ENCODE data around the gene SLC22A23. TPM values are rescaled to one million over a fixed set of nuclear protein-coding genes. Genes with fewer than 3 reads are reported as not detected.

Gene SLC22A23
- total and polyA plus RNA-seq, 2 of the 4 experiments (the other 2 are of a cell fraction) = 0.72 to 1.6 TPM

DNA sequence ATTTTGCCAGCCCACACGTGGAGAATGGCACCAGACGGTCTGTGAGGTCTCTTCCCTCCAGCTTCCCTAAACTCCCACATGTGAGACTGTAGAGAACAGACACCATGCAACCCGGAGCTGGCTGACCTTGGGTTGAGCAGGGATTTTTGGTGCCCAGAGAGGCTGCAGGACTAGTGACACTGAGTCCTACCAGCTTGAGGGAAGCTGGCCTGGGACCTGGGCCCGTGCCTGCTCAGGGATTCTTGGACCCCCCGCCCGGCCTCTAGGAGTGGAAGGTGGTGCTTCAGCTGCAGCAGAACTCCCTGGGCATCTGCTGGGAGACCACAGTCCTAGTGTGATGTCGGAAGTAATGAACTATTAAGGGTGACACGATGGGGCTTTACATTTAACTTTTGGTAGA, 194.9 kb downstream of the SLC22A23 start:
- no peak overlapping the region for H2AK5ac ChIP-seq (ENCODE audit: low read depth, low read length)
- CTCF ChIA-PET = interaction anchor here (0.6 to 1.1 kb wide), 4 partner anchors 12 to 521 kb away, joined by 3 to 4 read pairs (median 3); no protein-coding TSS in a partner anchor
- TF ChIP-seq FOS (IDR thresholded peaks at IDR 0.05; ENCODE audit: low read depth, low read length) = no peak
- no peak for TF ChIP-seq NFE2L2 (IDR thresholded peaks at IDR 0.05; ENCODE audit: low read depth, low read length)
- no peak for TF ChIP-seq BHLHE40 (IDR thresholded peaks at IDR 0.05; ENCODE audit: low read depth, low read length)
- no peak for TF ChIP-seq MAFK (IDR thresholded peaks at IDR 0.05; ENCODE audit: low read depth, low read length)
- no peak for TF ChIP-seq MXI1 (IDR thresholded peaks at IDR 0.05; ENCODE audit: borderline replicate concordance, low read depth, low read length)
- TF ChIP-seq, protein P1, sequence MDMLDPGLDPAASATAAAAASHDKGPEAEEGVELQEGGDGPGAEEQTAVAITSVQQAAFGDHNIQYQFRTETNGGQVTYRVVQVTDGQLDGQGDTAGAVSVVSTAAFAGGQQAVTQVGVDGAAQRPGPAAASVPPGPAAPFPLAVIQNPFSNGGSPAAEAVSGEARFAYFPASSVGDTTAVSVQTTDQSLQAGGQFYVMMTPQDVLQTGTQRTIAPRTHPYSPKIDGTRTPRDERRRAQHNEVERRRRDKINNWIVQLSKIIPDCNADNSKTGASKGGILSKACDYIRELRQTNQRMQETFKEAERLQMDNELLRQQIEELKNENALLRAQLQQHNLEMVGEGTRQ (IDR thresholded peaks at IDR 0.05; ENCODE audit: low read depth, low read length) = no peak
- no peak for TF ChIP-seq POLR2A (IDR thresholded peaks at IDR 0.05; ENCODE audit: low read depth, low read length)
- no peak for TF ChIP-seq CEBPB (IDR thresholded peaks at IDR 0.05; ENCODE audit: low read depth, low read length)
- TF ChIP-seq, protein P2, sequence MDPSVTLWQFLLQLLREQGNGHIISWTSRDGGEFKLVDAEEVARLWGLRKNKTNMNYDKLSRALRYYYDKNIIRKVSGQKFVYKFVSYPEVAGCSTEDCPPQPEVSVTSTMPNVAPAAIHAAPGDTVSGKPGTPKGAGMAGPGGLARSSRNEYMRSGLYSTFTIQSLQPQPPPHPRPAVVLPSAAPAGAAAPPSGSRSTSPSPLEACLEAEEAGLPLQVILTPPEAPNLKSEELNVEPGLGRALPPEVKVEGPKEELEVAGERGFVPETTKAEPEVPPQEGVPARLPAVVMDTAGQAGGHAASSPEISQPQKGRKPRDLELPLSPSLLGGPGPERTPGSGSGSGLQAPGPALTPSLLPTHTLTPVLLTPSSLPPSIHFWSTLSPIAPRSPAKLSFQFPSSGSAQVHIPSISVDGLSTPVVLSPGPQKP (IDR thresholded peaks at IDR 0.05; ENCODE audit: borderline replicate concordance, low read depth, low read length) = no peak
- no peak for TF ChIP-seq CHD1 (IDR thresholded peaks at IDR 0.05; ENCODE audit: low read depth, low read length)
- no peak for TF ChIP-seq RAD21 (IDR thresholded peaks at IDR 0.05; ENCODE audit: low read length)
- no peak for TF ChIP-seq SMC3 (IDR thresholded peaks at IDR 0.05; ENCODE audit: low read depth, low read length)
- no peak for TF ChIP-seq RFX5 (IDR thresholded peaks at IDR 0.05; ENCODE audit: low read depth, low read length)
- TF ChIP-seq MAZ (IDR thresholded peaks at IDR 0.05; ENCODE audit: borderline replicate concordance, low read depth, low read length) = no peak
- no peak for TF ChIP-seq RCOR1 (IDR thresholded peaks at IDR 0.05; ENCODE audit: insufficient replicate concordance, low read length)
- TF ChIP-seq, protein P3, sequence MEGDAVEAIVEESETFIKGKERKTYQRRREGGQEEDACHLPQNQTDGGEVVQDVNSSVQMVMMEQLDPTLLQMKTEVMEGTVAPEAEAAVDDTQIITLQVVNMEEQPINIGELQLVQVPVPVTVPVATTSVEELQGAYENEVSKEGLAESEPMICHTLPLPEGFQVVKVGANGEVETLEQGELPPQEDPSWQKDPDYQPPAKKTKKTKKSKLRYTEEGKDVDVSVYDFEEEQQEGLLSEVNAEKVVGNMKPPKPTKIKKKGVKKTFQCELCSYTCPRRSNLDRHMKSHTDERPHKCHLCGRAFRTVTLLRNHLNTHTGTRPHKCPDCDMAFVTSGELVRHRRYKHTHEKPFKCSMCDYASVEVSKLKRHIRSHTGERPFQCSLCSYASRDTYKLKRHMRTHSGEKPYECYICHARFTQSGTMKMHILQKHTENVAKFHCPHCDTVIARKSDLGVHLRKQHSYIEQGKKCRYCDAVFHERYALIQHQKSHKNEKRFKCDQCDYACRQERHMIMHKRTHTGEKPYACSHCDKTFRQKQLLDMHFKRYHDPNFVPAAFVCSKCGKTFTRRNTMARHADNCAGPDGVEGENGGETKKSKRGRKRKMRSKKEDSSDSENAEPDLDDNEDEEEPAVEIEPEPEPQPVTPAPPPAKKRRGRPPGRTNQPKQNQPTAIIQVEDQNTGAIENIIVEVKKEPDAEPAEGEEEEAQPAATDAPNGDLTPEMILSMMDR (conservative IDR thresholded peaks at IDR 0.05; ENCODE audit: low read depth, low read length) = no peak
- ATAC-seq (ENCODE audit: low read depth) (no peak), DNase-seq (no peak)
- H4K20me1 ChIP-seq (ENCODE audit: insufficient read depth, low read length) = peaks cover 34% of the 10 kb centered on the region
- no peak overlapping the region; the same call in 1 of the 2 replicates for H3K23ac ChIP-seq (ENCODE audit: low read depth, low read length)
- H3K14ac ChIP-seq (replicated peaks; ENCODE audit: low read depth, low read length) = no peak overlapping the region
- no peak overlapping the region for H2BK20ac ChIP-seq (ENCODE audit: low read depth, low read length)
- H4K8ac ChIP-seq (ENCODE audit: low read depth in 2 of 2, low read length in 2 of 2) = no peak overlapping the region
- H3K9me1 ChIP-seq (ENCODE audit: insufficient read depth, low read length) = peaks cover 7% of the 10 kb centered on the region; the same call in 1 of the 2 replicates
- no peak overlapping the region for H3K4me2 ChIP-seq (ENCODE audit: low read depth, low read length)
- H3K27me3 ChIP-seq (ENCODE audit: control insufficient read depth, insufficient read depth, low read length) = no peaks in the 10 kb centered on the region
- H4K5ac ChIP-seq (ENCODE audit: low read depth, low read length) = no peak overlapping the region
- in situ Hi-C loops (cut with MboI; ENCODE audit: low sequenced_read_pairs) (no loop called here), intact Hi-C loops (cut with micrococcal nuclease) (no loop called here), dilution Hi-C loops (cut with HindIII; ENCODE audit: low sequenced_read_pairs, unreplicated experiment) (no loop called here)
- WGBS, 2 experiments (ENCODE audit: extremely low coverage in 2 of 2, insufficient read length in 1 of 2) = 92% methylated on average over 2 of the region's 8 CpGs; no CpG with 5 or more reads in 1 of the 2 experiments
- H3K4me1 ChIP-seq (ENCODE audit: control insufficient read depth, insufficient read depth, low read length) = peaks cover 11% of the 10 kb centered on the region; the same call in 1 of the 2 replicates
- no peak overlapping the region for H4K91ac ChIP-seq (ENCODE audit: insufficient read depth, low read depth, low read length)
- H3K18ac ChIP-seq (ENCODE audit: low read depth, low read length) = no peak overlapping the region
- H3K27ac ChIP-seq (ENCODE audit: insufficient read depth, low read length) = no peak overlapping the region
- no peaks in the 10 kb centered on the region for H3K9me3 ChIP-seq (ENCODE audit: control insufficient read depth, insufficient read depth, low read length)
- no peak overlapping the region for H2BK120ac ChIP-seq (ENCODE audit: low read depth, low read length)
- no peak overlapping the region for H2BK5ac ChIP-seq (ENCODE audit: low read depth, low read length, poor library complexity, severe bottlenecking)
- POLR2A ChIA-PET (ENCODE audit: unreplicated experiment) = no interaction called here
- H3K56ac ChIP-seq (ENCODE audit: extremely low read depth, insufficient read depth, low read length) = no peak overlapping the region
- no peak overlapping the region for H3K4ac ChIP-seq (ENCODE audit: low read depth, low read length)
- peaks cover 11% of the 10 kb centered on the region for H3K36me3 ChIP-seq (ENCODE audit: control insufficient read depth, insufficient read depth, low read length)
- no TSS peak for BruUV-seq (replicated peaks)
- H2AK9ac ChIP-seq (replicated peaks; ENCODE audit: low read depth, low read length, poor library complexity) = no peak overlapping the region
- H3K9ac ChIP-seq (ENCODE audit: low read depth, low read length) = no peak overlapping the region
- no peak overlapping the region for H3K4me3 ChIP-seq (ENCODE audit: insufficient read depth, low read depth, low read length)
- H3K79me1 ChIP-seq (ENCODE audit: low read depth in 1 of 2, low read length in 2 of 2) = peaks cover 40 to 68% of the 10 kb centered on the region in 2 experiments
- no peak overlapping the region for H2AFZ ChIP-seq (replicated peaks; ENCODE audit: low read length, poor library complexity)
- no peak overlapping the region for H2BK15ac ChIP-seq (ENCODE audit: low read depth, low read length)
